ENCODE data around the gene TNNT3.

DNA sequence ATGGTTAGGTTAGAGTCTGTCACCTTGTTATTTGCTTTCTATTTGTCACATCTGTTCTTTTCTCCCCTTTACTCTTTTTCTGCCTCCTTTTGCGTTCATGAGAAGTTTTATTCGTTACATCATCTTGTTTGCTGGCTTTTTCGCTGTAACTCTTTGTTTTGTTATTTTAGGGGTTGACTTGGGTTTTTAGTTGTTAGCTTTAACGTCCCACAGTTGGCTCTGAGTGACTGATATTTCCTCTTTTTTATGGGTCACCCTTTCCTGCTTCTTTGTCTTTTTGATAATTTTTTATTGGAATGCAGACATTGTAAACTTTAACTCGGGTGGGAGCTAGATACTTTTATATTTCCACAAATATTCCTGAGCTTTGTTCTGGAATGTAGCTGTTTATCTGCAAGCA, 13.3 kb upstream of the TNNT3 start:
- TF ChIP-seq EZH2 (IDR thresholded peaks at IDR 0.05; ENCODE audit: insufficient read depth, poor library complexity, severe bottlenecking) (no peak), EZH2phosphoT487 (IDR thresholded peaks at IDR 0.05; ENCODE audit: insufficient read depth, low read depth) (no peak)
